ENCODE results near the gene TTC21A.

DNA sequence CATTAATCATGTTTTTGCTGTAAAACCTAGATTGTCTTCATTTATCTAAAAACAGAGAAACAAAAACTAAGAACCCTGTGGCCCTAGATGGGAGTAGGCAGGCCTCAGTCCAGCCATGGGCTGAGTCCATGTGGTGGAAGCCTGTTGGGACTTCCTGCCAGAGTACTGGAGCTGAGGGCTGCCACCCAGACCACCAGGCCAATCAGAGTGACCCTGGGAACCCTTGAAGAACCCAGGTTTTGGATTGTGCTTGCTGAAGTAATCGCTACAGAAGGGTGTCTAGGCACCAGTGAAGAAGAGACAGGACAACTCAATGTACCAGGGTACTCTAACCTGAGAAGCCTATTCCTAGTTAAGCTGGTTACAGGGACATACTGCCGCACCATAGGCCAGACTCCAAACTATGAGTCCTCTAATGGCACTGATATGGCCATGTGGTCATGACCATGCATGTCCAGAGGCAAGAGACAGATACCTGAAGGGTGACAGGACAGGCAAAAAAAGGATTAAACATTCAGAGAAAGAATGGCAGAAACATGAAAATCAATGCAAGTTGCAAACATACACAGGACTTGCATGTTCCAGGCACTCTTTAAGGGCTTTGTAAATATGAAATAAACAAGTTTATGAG is 33.0 kb downstream of the TTC21A start:
- TF ChIP-seq POLR2A (IDR thresholded peaks at IDR 0.05; ENCODE audit: low read depth, low read length), result no peak; the same call in 1 of the 2 replicates
- TF ChIP-seq TAF1 (IDR thresholded peaks at IDR 0.05; ENCODE audit: low read depth, low read length), result no peak
- TF ChIP-seq POLR2AphosphoS5 (IDR thresholded peaks at IDR 0.05; ENCODE audit: low read depth, low read length), result no peak
- no peak for TF ChIP-seq SPI1 (IDR thresholded peaks at IDR 0.05; ENCODE audit: low read depth, low read length)

All from GM12891 (cell line).